NCI-H2107 (cell line): ENCODE results near the gene HIGD1A.

Experiments used
- DNase-seq: peaks from one replicate; lab custom pipeline; 2025; lab: John Stamatoyannopoulos, UW

The HIGD1A gene

GRCh38 chr3:42804106-42804830 is at the start of gene HIGD1A:
TSS of gene HIGD1A (minus strand) at chr3:42804490. CDS start at chr3:42794253, 10,237 bp downstream.
- DNase-seq, result peak; percentile 73

DNA sequence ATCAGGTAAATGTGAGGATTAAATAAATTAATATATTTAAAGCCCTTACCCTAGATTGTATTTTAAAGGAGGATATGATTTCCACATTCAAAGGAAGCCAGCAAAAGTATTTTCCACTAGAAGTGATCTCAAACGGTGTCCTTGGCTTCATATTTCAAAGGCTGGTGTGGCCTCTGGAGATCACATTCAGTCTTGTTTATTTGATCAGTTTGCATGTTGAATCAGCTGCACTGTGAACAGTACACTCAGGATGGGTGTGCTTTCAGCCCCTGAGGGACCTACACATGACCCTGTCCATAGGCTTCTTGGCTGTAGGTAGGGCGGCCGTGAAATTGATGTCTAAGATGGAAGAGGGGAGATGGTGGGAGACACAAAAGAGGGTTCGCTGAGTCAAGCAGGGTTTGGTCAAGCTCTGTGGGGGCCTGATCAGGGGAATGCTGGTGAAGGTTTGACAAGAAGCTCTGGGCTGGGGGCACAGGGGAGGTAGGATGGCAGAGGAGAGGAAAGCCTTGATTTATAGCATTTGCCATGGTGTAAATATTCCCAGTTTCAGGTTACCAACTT is 49.5 kb upstream of the HIGD1A start:
- no peak for DNase-seq

DNA sequence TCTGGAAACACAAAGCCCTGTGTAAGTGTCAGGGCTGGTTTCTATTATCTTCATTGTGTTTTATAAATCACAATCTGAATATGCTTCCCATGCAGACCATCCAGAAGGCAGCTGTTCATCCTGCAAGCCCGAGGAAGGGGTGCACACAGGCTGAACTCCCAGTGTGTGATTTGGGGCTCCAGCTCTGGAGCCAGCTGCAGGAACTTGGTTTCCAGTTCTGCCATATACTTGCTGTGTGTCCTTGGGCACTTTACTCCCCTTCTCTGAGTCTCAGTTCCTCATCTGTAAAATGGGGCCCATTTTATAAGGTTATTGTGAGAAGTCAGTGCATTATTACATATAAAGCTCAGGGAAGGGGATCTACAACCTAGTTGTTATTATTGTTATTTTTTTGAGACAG is 48.8 kb upstream of the HIGD1A start:
- no peak for DNase-seq

DNA sequence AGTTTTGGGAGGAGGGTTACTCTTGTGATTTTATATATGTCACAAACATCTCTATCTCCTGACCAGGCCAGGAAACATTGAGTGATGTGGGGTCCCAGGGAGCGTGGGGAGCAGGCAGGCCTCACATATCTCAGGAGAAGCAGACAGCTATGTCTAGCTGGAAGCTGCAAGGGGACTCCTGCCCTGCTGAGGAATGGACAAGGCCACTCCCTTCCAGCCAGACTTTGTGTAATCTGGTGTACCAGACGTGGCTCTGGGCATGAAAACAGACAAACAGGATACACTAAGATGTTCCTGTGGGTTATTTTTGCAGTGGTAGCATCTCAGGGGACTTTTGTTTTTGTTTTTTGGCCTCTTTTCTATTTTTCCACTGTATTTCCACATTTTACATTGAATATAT is 48.2 kb upstream of the HIGD1A start:
- no peak for DNase-seq

DNA sequence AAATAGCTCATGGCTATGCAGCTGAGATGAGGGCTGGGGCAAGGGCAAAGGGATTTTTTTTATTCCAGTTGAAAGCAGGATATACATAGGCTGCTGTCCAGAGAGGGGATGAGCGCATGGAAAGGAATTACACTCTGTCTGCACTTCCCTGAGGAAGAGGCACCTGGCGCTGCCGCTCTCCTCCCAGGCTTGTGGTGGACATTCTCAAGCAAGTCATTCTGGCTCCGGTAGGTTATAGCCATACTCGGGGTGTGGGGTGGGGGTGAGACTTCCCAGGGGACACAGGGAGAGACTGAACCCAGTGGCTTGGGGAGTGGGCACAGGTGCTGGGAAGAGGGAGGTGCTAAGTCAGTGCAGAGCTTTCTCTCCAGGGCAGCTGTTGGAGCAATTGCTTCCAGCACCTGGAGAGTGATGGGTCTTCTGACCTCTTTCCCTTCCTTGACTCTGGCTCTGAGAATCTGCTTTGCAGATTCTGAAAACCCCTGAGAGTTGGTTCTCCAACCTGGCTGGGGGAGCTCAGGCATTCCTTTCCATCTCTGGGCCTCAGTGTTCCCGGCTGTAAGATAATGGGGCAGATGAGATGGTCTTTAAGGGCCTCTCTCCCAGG is 47.0 kb upstream of the HIGD1A start:
- no peak for DNase-seq

DNA sequence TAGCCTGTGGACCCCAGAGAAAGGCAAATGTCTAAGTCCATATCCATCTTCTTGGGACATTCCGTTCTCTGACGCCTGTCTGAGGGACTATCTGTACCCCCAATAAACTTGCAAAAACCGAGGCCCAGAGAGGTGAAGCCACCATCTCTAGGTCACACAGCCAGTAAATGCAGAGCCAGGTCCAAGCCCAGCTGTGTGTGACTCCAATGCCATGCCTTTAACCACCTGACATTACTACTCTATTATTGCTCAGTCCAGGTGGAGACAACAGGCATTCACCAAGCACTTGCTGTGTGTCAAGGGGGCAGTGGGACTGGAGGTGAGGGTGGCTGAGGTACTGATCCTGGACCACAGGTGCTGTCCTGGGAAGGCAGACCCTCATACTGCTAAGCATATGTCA is 46.0 kb upstream of the HIGD1A start:
- DNase-seq, result no peak

- no peak for DNase-seq
Observed at GRCh38 chr3:42849017-42849416, 44.7 kb upstream of the HIGD1A start.

DNA sequence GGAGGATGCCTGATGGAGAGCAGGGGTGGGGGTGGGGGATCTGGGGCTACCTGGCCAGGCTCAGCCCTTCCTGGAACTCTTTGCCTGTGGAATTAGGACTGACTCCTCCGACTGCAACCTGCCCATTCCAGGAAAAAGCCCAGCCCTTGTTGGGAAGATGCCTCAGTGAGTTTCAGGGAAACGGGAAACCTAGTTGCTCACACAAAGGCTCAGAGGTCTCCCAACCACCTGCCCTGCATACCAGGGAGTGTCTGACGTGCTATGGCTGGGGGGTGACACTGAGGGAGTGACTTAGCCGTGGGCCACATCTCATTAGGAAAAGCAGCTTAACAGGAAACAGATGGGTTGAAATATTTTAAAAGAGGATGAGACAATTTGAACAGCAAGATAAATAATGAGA is 43.4 kb upstream of the HIGD1A start:
- DNase-seq, result no peak

DNA sequence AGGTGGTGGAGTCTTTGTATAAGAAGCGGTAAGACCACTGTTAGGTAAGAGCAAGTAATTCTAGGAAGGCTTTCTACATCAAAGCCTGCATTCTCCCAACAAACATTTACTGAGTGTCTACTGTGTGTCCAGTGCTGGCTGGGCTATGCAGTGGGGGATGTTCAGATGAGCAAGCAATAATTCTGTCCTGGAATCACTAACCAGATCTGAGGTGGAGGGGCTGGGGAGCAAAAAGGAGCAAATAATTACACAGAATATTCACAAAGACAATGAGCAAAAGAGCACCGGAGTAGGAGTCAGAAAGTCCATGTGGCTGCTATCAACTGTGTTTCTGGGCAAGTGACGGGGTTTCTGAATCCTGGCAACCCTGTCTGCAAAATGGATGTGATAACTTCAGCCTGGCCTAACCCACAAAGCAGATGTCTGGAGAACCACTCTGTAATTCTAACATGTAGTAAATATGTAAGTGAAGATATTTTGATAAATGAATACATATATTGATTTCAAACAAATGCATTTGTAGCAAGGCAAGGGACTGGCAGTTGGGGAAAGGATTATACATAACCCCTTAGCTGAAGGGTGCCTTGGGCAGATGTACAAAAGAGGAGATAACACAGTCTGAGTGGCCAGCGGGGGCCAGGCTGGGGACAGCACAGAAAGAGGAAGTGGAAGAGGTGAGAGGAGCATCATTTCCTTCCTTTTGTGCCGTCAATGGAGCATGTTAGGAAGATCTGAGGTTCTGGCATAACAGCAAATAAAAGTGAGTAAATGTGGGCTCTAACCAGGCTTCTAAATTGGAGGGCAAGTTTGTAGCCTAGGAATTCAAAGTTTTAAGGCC is 42.6 kb upstream of the HIGD1A start:
- no peak for DNase-seq

DNA sequence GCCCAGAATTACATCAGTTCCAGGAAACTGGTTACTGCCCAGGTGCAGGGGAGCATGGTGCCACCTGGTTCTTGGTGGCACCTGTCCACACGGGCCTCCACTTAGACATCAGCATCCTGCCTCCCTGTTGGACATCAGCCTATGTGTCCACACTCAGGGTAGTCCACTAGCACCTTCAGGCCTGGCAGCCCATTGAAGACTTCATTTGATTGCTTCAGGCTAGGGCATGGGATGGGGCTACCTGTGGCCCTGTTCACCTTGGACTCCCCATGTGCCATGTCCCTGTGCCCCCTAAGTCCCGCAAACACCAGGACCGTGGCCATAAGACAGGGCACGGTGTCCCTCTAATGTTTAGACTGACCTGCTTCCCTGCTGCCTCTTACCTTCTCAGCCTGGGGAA is 40.5 kb upstream of the HIGD1A start:
- DNase-seq, result no peak

DNA sequence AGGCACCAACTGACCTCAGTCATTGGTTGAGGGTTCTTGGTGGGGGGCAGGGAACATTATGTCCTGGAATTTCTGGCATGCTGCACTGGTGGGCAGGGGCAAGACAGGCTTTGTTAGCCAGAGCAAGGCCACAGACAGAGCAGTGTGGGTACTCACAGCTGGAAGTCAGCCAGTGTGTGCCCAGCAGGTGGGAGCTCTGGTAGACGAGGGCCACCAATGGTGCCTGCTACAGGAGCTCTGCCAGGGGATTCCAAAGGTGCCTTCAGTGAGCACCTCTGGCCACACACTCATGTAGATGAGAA is 40.1 kb upstream of the HIGD1A start:
- DNase-seq, result no peak

- DNase-seq, result no peak
Observed at GRCh38 chr3:42843713-42844411, 39.6 kb upstream of the HIGD1A start.

DNA sequence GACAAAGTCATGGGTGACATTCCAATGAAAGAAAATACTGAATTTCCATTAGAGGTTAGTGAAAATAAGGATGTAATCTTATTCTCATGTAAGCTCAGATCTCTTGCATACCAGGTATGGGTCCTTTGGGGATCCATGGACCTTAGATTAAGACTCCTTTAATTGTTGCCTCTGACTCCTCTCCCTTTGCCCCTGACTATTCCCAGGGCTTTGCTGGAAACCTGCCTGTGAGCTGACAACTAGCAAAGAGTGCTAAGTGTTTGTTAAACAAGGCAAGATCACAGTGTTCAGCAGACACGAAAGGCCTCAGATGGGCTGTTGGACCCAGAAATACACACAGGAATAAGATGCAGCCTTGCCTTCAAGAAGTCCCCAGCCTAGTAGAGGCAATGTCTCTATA is 37.0 kb upstream of the HIGD1A start:
- no peak for DNase-seq

- DNase-seq, result no peak
Observed at GRCh38 chr3:42839616-42840015, 35.3 kb upstream of the HIGD1A start.

DNA sequence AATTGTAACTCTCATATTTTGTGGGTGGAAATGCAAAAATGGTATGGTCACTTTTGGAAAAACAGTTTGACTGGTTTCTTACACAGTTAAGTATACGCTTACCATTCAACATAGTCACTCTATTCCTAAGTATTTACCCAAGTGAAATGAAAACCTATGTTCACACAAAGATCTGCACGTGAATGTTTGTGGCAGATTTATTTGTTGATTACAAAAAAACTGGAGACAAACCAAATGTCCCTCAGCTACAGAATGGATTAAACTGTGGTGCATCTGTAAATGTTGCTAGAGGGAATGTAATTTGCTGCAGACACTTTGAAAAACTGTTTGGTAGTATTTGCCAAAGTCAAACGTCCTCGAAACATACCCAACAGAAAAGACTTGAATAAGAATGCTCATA is 34.3 kb upstream of the HIGD1A start:
- DNase-seq, result no peak

- no peak for DNase-seq
Observed at GRCh38 chr3:42836150-42837123, 32.1 kb upstream of the HIGD1A start.

DNA sequence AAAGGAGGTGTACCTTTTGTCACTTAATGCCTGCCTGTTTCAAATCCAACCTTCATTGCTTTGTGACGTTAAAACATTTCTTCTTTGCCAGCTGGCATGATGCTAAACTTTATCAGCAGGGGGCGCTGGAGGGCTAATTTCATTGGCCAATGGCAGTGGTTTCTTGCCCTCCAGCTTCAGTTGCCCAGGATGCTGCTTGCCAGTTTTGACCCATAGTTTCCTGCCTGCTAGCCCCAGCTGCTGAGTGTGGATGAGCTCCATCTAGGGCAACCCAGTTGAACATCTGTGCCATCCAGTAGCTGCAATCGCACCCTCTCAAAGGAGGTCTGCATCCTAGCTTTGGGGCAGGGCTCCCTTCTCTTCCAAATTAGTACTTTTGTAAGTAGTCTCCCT is 27.0 kb upstream of the HIGD1A start:
- peak; percentile 61 for DNase-seq

- no peak for DNase-seq
Observed at GRCh38 chr3:42830437-42831320, 26.4 kb upstream of the HIGD1A start.

DNA sequence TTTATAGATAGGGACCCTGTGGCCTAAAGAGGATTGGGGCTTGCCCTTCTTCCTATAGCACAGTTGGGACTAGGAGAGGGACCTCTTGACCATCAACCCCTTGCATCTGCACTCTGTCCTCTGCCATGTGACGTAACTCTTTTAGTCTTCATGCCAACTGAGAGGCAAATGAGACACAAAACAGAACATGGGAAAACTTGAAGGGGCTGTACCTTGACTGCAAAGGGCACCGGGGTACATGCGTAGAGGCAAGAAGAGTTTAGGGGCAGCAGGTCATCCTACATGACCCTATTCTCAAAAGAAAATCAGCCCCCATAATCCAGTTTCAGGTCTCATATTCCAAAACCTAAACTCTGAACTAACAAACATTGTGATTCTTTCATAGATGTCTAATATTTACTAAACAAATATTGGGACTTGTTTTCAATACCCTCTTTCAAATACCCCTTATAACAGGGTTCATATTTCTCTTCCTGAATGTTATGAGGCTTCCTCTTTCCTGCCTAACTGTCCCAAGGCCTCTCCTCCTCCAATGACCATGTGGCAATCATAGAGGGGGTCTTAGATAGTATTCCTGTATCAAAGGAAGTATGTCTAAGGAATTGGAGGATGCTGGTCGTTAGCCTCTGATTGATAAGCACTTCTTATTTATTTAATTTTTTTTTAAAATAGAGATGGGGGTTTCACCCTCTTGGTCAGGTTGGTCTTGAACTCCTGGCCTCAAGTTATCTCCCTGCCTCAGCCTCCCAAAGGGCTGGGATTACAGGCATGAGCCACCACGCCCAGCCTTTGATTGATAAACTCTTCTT is 25.5 kb upstream of the HIGD1A start:
- no peak for DNase-seq
